Activated naive CD8-positive, alpha-beta T cell treated with anti-CD3 and anti-CD28 coated beads for 36 hours (primary cell): ENCODE measurements around the gene TRIM61. TPM values are rescaled to one million over a fixed set of nuclear protein-coding genes. Genes with fewer than 3 reads are reported as not detected.
"Not testable (repeated sequence)": the region's sequence is repeated elsewhere in the genome, so short reads cannot be mapped to it uniquely, and the experiment has no call there.

Source experiments
- DNase-seq: peaks from one replicate; pipeline ENCODE4 v3.0.0; 2021
- H3K27ac Mint-ChIP-seq: one replicate; pipeline ENCODE4 v1.8.0; 2022; ENCODE audit warnings: mild to moderate bottlenecking, moderate library complexity, mixed read lengths
- H3K27me3 Mint-ChIP-seq: one replicate; pipeline ENCODE4 v1.8.0; 2022; ENCODE audit warnings: mild to moderate bottlenecking, mixed read lengths
- H3K36me3 Mint-ChIP-seq: one replicate; pipeline ENCODE4 v1.8.0; 2021; ENCODE audit warnings: mild to moderate bottlenecking, mixed read lengths
- H3K4me1 Mint-ChIP-seq: one replicate; pipeline ENCODE4 v1.8.0; 2021; ENCODE audit warnings: mixed read lengths
- H3K4me3 Mint-ChIP-seq: one replicate; pipeline ENCODE4 v1.8.0; 2022; ENCODE audit warnings: mild to moderate bottlenecking, moderate library complexity, mixed read lengths
- H3K9me3 Mint-ChIP-seq: one replicate; pipeline ENCODE4 v1.8.0; 2022; ENCODE audit warnings: mixed read lengths
- total RNA-seq, 2 experiments: library from RNA; stranded (reverse); gene quantifications; one replicate each; pipeline ENCODE4 v1.2.3, GENCODE V29; 2021

Gene TRIM61
- total RNA-seq, result 1 to 10 TPM; 3.4 to 4.1 TPM

GRCh38 chr4:164977243-164978164 is at the start of gene TRIM61:
Gene TRIM61, minus strand, starts transcription at chr4:164977657. Its CDS starts 7,655 bp downstream, at chr4:164970002.
- H3K36me3 Mint-ChIP-seq, result peaks cover 32% of the 10 kb centered on the region

GRCh38 chr4:165025782-165026181 is 48.3 kb upstream of the TRIM61 start:
- DNase-seq, H3K4me1 Mint-ChIP-seq, H3K36me3 Mint-ChIP-seq, H3K27ac Mint-ChIP-seq, H3K4me3 Mint-ChIP-seq, H3K9me3 Mint-ChIP-seq: not testable (repeated sequence)
- H3K27me3 Mint-ChIP-seq, result peaks cover 13% of the 10 kb centered on the region

More at GRCh38 chr4:164977243-164978164, at the start of gene TRIM61:
- H3K4me3 Mint-ChIP-seq, result peak within 1 kb of the TSS; percentile 91
- peak within 1 kb of the TSS; percentile 89 for H3K27ac Mint-ChIP-seq
- no peaks in the 10 kb centered on the region for H3K27me3 Mint-ChIP-seq
- H3K4me1 Mint-ChIP-seq, result peaks cover 18% of the 10 kb centered on the region
- peak; percentile 79 for DNase-seq
- H3K9me3 Mint-ChIP-seq, result no peaks in the 10 kb centered on the region

GRCh38 chr4:165019995-165020394 is 42.5 kb upstream of the TRIM61 start:
- not testable (repeated sequence) for H3K4me3 Mint-ChIP-seq, H3K27ac Mint-ChIP-seq, H3K36me3 Mint-ChIP-seq, H3K27me3 Mint-ChIP-seq, DNase-seq, H3K4me1 Mint-ChIP-seq, H3K9me3 Mint-ChIP-seq

- H3K27ac Mint-ChIP-seq, result no peak overlapping the region
- no peaks in the 10 kb centered on the region for H3K36me3 Mint-ChIP-seq
- H3K4me3 Mint-ChIP-seq, result no peak overlapping the region
- peaks cover 10% of the 10 kb centered on the region for H3K27me3 Mint-ChIP-seq
- no peaks in the 10 kb centered on the region for H3K4me1 Mint-ChIP-seq
- no peaks in the 10 kb centered on the region for H3K9me3 Mint-ChIP-seq
- DNase-seq, result no peak
These were observed 39.5 kb upstream of the TRIM61 start for GRCh38 chr4:165016971-165017370.

- Mint-ChIP-seq H3K36me3 (no peaks in the 10 kb centered on the region), H3K9me3 (no peaks in the 10 kb centered on the region), H3K27me3 (peaks cover 14% of the 10 kb centered on the region), H3K27ac (no peak overlapping the region), H3K4me3 (no peak overlapping the region), H3K4me1 (peaks cover 12% of the 10 kb centered on the region)
- no peak for DNase-seq
These were observed 36.2 kb upstream of the TRIM61 start for GRCh38 chr4:165013691-165014090.

- H3K4me3 Mint-ChIP-seq, result no peak overlapping the region
- H3K4me1 Mint-ChIP-seq, result peaks cover 12% of the 10 kb centered on the region
- H3K27me3 Mint-ChIP-seq, result peaks cover 26% of the 10 kb centered on the region
These were observed 33.9 kb upstream of the TRIM61 start for GRCh38 chr4:165011403-165011802.

GRCh38 chr4:165010991-165011390 is 33.5 kb upstream of the TRIM61 start:
- H3K4me3 Mint-ChIP-seq, result no peak overlapping the region
- peaks cover 26% of the 10 kb centered on the region for H3K27me3 Mint-ChIP-seq
- DNase-seq, result no peak
- no peak overlapping the region for H3K27ac Mint-ChIP-seq
- H3K36me3 Mint-ChIP-seq, result no peaks in the 10 kb centered on the region
- H3K9me3 Mint-ChIP-seq, result no peaks in the 10 kb centered on the region
- peaks cover 12% of the 10 kb centered on the region for H3K4me1 Mint-ChIP-seq

More at GRCh38 chr4:165011403-165011802, 33.9 kb upstream of the TRIM61 start:
- no peaks in the 10 kb centered on the region for H3K36me3 Mint-ChIP-seq
- no peak for DNase-seq
- no peak overlapping the region for H3K27ac Mint-ChIP-seq
- no peaks in the 10 kb centered on the region for H3K9me3 Mint-ChIP-seq

GRCh38 chr4:165010487-165010886 is 33.0 kb upstream of the TRIM61 start:
- Mint-ChIP-seq H3K27me3 (peaks cover 26% of the 10 kb centered on the region), H3K36me3 (no peaks in the 10 kb centered on the region), H3K9me3 (no peaks in the 10 kb centered on the region), H3K4me1 (peaks cover 12% of the 10 kb centered on the region), H3K27ac (no peak overlapping the region), H3K4me3 (no peak overlapping the region)
- DNase-seq, result no peak

GRCh38 chr4:165009493-165010227 is 32.2 kb upstream of the TRIM61 start:
- H3K27me3 Mint-ChIP-seq, result peaks cover 26% of the 10 kb centered on the region
- no peak overlapping the region for H3K4me3 Mint-ChIP-seq
- no peaks in the 10 kb centered on the region for H3K9me3 Mint-ChIP-seq
- no peaks in the 10 kb centered on the region for H3K36me3 Mint-ChIP-seq
- H3K27ac Mint-ChIP-seq, result peak overlapping the region; percentile 6
- peaks cover 12% of the 10 kb centered on the region for H3K4me1 Mint-ChIP-seq
- DNase-seq, result peak; percentile 44

GRCh38 chr4:165006886-165007285 is 29.4 kb upstream of the TRIM61 start:
- no peak overlapping the region for H3K4me3 Mint-ChIP-seq
- H3K27me3 Mint-ChIP-seq, result peaks cover 20% of the 10 kb centered on the region
- no peaks in the 10 kb centered on the region for H3K9me3 Mint-ChIP-seq
- no peak overlapping the region for H3K27ac Mint-ChIP-seq
- H3K4me1 Mint-ChIP-seq, result peaks cover 12% of the 10 kb centered on the region
- DNase-seq, result no peak
- no peaks in the 10 kb centered on the region for H3K36me3 Mint-ChIP-seq

- Mint-ChIP-seq H3K9me3 (no peaks in the 10 kb centered on the region), H3K4me3 (no peak overlapping the region), H3K27me3 (peaks cover 19% of the 10 kb centered on the region), H3K27ac (no peak overlapping the region), H3K4me1 (peaks cover 12% of the 10 kb centered on the region), H3K36me3 (no peaks in the 10 kb centered on the region)
- DNase-seq, result no peak
These were observed 29.0 kb upstream of the TRIM61 start for GRCh38 chr4:165006456-165006855.

- peaks cover 12% of the 10 kb centered on the region for H3K4me1 Mint-ChIP-seq
- H3K4me3 Mint-ChIP-seq, result no peak overlapping the region
- no peak overlapping the region for H3K27ac Mint-ChIP-seq
- no peaks in the 10 kb centered on the region for H3K9me3 Mint-ChIP-seq
- DNase-seq, result no peak
- peaks cover 16% of the 10 kb centered on the region for H3K27me3 Mint-ChIP-seq
- no peaks in the 10 kb centered on the region for H3K36me3 Mint-ChIP-seq
These were observed 28.0 kb upstream of the TRIM61 start for GRCh38 chr4:165005352-165005925.

- DNase-seq, H3K4me1 Mint-ChIP-seq, H3K9me3 Mint-ChIP-seq, H3K27me3 Mint-ChIP-seq, H3K36me3 Mint-ChIP-seq, H3K4me3 Mint-ChIP-seq, H3K27ac Mint-ChIP-seq: not testable (repeated sequence)
These were observed 24.5 kb upstream of the TRIM61 start for GRCh38 chr4:165001957-165002356.

- not testable (repeated sequence) for H3K36me3 Mint-ChIP-seq, H3K9me3 Mint-ChIP-seq, DNase-seq
These were observed 21.1 kb upstream of the TRIM61 start for GRCh38 chr4:164998526-164999080.

GRCh38 chr4:164997941-164998340 is 20.5 kb upstream of the TRIM61 start:
- no peaks in the 10 kb centered on the region for H3K9me3 Mint-ChIP-seq
- no peaks in the 10 kb centered on the region for H3K36me3 Mint-ChIP-seq
- no peaks in the 10 kb centered on the region for H3K4me1 Mint-ChIP-seq
- H3K4me3 Mint-ChIP-seq, result no peak overlapping the region
- peaks cover 10% of the 10 kb centered on the region for H3K27me3 Mint-ChIP-seq
- no peak overlapping the region for H3K27ac Mint-ChIP-seq
- no peak for DNase-seq

More at GRCh38 chr4:164998526-164999080, 21.1 kb upstream of the TRIM61 start:
- not testable (repeated sequence) for H3K4me3 Mint-ChIP-seq, H3K27ac Mint-ChIP-seq, H3K27me3 Mint-ChIP-seq, H3K4me1 Mint-ChIP-seq
